Measurements from ENCODE around the gene BMP7. TPM values are rescaled to one million over a fixed set of nuclear protein-coding genes. Genes with fewer than 3 reads are reported as not detected.

Gene BMP7
- total and polyA plus RNA-seq, 2 of the 8 experiments (the other 6 are each of a cell fraction or from before 2014, with no cell fraction given) = 9.2 to 14.7 TPM

- no peak overlapping the region for H3K23ac ChIP-seq (ENCODE audit: insufficient read length)
- no peak overlapping the region for H4K8ac ChIP-seq (ENCODE audit: extremely low read depth, insufficient read depth, low read length)
- H4K20me1 ChIP-seq (replicated peaks in 1 of 2; ENCODE audit: control insufficient read depth in 1 of 2, insufficient read depth in 2 of 2, low read length in 2 of 2) = no peaks in the 10 kb centered on the region
- no peak overlapping the region for H3K4ac ChIP-seq (replicated peaks; ENCODE audit: insufficient read length, low read depth, low read length)
- no peak overlapping the region for H3K4me3 ChIP-seq (ENCODE audit: extremely low read depth in 1 of 4, insufficient read depth in 2 of 4, low read depth in 3 of 4, low read length in 4 of 4)
- ChIA-PET POLR2A (ENCODE audit: partially characterized antibody) (no interaction called here), CTCF (ENCODE audit: partially characterized antibody) (interaction anchor here (0.9 to 1.4 kb wide), 5 partner anchors 11 to 126 kb away, joined by 3 to 6 read pairs (median 3); no protein-coding TSS in a partner anchor)
- TF ChIP-seq KDM1A (IDR thresholded peaks at IDR 0.05; ENCODE audit: borderline replicate concordance, low read length) = peak; percentile 41; the same call in 1 of the 2 replicates
- TF ChIP-seq ZNF274 (IDR thresholded peaks at IDR 0.05; ENCODE audit: borderline replicate concordance, extremely low read depth, low read length) = no peak
- no peak overlapping the region for H2BK120ac ChIP-seq (replicated peaks; ENCODE audit: low read depth, low read length)
- no peak overlapping the region for H3K14ac ChIP-seq (ENCODE audit: insufficient read length)
- FAIRE-seq (no peak), DNase-seq (ENCODE audit: low read depth in 1 of 2, low spot score in 2 of 2) (no peak)
- H3K27ac ChIP-seq (ENCODE audit: low read depth, low read length) = no peak overlapping the region
- no peak overlapping the region for H2AFZ ChIP-seq (ENCODE audit: low read length)
- H3K79me1 ChIP-seq (ENCODE audit: low read depth, low read length) = no peaks in the 10 kb centered on the region
- no peaks in the 10 kb centered on the region for H3K36me3 ChIP-seq (ENCODE audit: control insufficient read depth in 2 of 4, insufficient read depth in 4 of 4, low read length in 3 of 4)
- WGBS, 2 experiments (ENCODE audit: extremely low coverage in 1 of 2, insufficient coverage in 1 of 2, insufficient read length in 1 of 2, insufficient replicate concordance in 2 of 2, low coverage in 1 of 2, low lambda C conversion rate in 2 of 2, missing lambda C conversion rate in 1 of 2) = 90% methylated on average over 16 of the region's 16 CpGs; no CpG with 5 or more reads in 1 of the 2 experiments
- H3K56ac ChIP-seq (replicated peaks; ENCODE audit: insufficient read length, low read depth, low read length) = no peak overlapping the region
- no peak overlapping the region for H2BK12ac ChIP-seq (ENCODE audit: low read depth, low read length)
- H3K18ac ChIP-seq (ENCODE audit: extremely low read depth, low read length) = no peak overlapping the region
- H3K27me3 ChIP-seq (replicated peaks in 1 of 4; ENCODE audit: control insufficient read depth in 3 of 4, extremely low read depth in 1 of 4, insufficient read depth in 3 of 4, low read length in 3 of 4) = no peaks in the 10 kb centered on the region; a peak in 2 of 7 replicates
- no peak overlapping the region for H4K91ac ChIP-seq (replicated peaks; ENCODE audit: insufficient read length, low read length)
- peak overlapping the region in 1 of 2 experiments; percentile 21; a peak in 1 of 4 replicates for H3K4me2 ChIP-seq (ENCODE audit: insufficient read depth in 1 of 2, low read depth in 2 of 2, low read length in 2 of 2)
- no peak overlapping the region for H3K9ac ChIP-seq (replicated peaks in 1 of 4; ENCODE audit: extremely low read depth in 1 of 4, low read depth in 3 of 4, low read length in 3 of 4)
- peaks cover 0 to 11% (median 4%) of the 10 kb centered on the region in 4 experiments; a peak in 3 of 7 replicates for H3K4me1 ChIP-seq (replicated peaks in 1 of 4; ENCODE audit: control insufficient read depth in 3 of 4, insufficient read depth in 4 of 4, low read length in 3 of 4)
- H3K79me2 ChIP-seq (ENCODE audit: control insufficient read depth in 1 of 2, insufficient read depth in 2 of 2, low read length in 2 of 2) = no peaks in the 10 kb centered on the region
- no peaks in the 10 kb centered on the region for H3K23me2 ChIP-seq (ENCODE audit: low read depth, low read length)
- no peak overlapping the region for H2AK5ac ChIP-seq (ENCODE audit: low read depth, low read length)
- no peak overlapping the region for H4K5ac ChIP-seq (ENCODE audit: insufficient read length, low read depth, low read length)
- H2BK20ac ChIP-seq (ENCODE audit: low read length) = no peak overlapping the region
- H2BK15ac ChIP-seq (ENCODE audit: low read length) = peak overlapping the region; percentile 95; the same call in 1 of the 2 replicates
- no peak overlapping the region for H2BK5ac ChIP-seq (ENCODE audit: low read depth, low read length)
- peaks cover 0 to 11% of the 10 kb centered on the region in 2 experiments; a peak in 2 of 4 replicates for H3K9me3 ChIP-seq (ENCODE audit: insufficient read depth in 2 of 2, low read depth in 1 of 2, low read length in 1 of 2)
These were observed 106.4 kb downstream of the BMP7 start for GRCh38 chr20:57159945-57160610.

All from H1 (cell line).